ENCODE results near the gene TBC1D22A.

The TBC1D22A gene

GRCh38 chr22:47068626-47068996 is 306.2 kb downstream of the TBC1D22A start:
- no peak for DNase-seq

- DNase-seq: no peak
Observed at GRCh38 chr22:47069270-47069669, 306.8 kb downstream of the TBC1D22A start.

- DNase-seq: no peak
Observed at GRCh38 chr22:47071078-47071806, 308.8 kb downstream of the TBC1D22A start.

- no peak for DNase-seq
Observed at GRCh38 chr22:47071807-47072641, 309.6 kb downstream of the TBC1D22A start.

GRCh38 chr22:47072642-47072967 is 310.2 kb downstream of the TBC1D22A start:
- DNase-seq: no peak

- no peak for DNase-seq
Observed at GRCh38 chr22:47073075-47073474, 310.6 kb downstream of the TBC1D22A start.

GRCh38 chr22:47074105-47074504 is 311.7 kb downstream of the TBC1D22A start:
- no peak for DNase-seq

- DNase-seq: no peak
Observed at GRCh38 chr22:47075568-47075967, 313.1 kb downstream of the TBC1D22A start.

- DNase-seq: no peak
Observed at GRCh38 chr22:47076758-47077157, 314.3 kb downstream of the TBC1D22A start.

GRCh38 chr22:47080100-47080499 is 317.6 kb downstream of the TBC1D22A start:
- no peak for DNase-seq

GRCh38 chr22:47082505-47082904 is 320.1 kb downstream of the TBC1D22A start:
- DNase-seq: no peak

- no peak for DNase-seq
Observed at GRCh38 chr22:47083379-47083986, 321.0 kb downstream of the TBC1D22A start.

- no peak for DNase-seq
Observed at GRCh38 chr22:47084226-47084625, 321.8 kb downstream of the TBC1D22A start.

- no peak for DNase-seq
Observed at GRCh38 chr22:47086596-47087248, 324.3 kb downstream of the TBC1D22A start.

GRCh38 chr22:47088480-47089158 is 326.2 kb downstream of the TBC1D22A start:
- no peak for DNase-seq

GRCh38 chr22:47089374-47089773 is 326.9 kb downstream of the TBC1D22A start:
- DNase-seq: no peak

- DNase-seq: no peak
Observed at GRCh38 chr22:47089796-47090460, 327.5 kb downstream of the TBC1D22A start.

GRCh38 chr22:47090591-47091245 is 328.3 kb downstream of the TBC1D22A start:
- no peak for DNase-seq

GRCh38 chr22:47091246-47091651 is 328.8 kb downstream of the TBC1D22A start:
- DNase-seq: no peak

GRCh38 chr22:47091921-47092700 is 329.7 kb downstream of the TBC1D22A start:
- no peak for DNase-seq

GRCh38 chr22:47092896-47093311 is 330.5 kb downstream of the TBC1D22A start:
- DNase-seq: no peak

Data from NCI-H2081 (cell line).